Left lung (tissue), 10 donors: ENCODE data around the gene SEPTIN2. TPM values are rescaled to one million over a fixed set of nuclear protein-coding genes. Genes with fewer than 3 reads are reported as not detected.

Experiments
- ATAC-seq: fragments of 200-7000 bp; cut with Tn5 transposase; one replicate; pipeline ENCODE4 v1.9.1; 2020; ENCODE audit warnings: moderate library complexity
- DNase-seq, 4 donors: peaks; one replicate each; pipeline ENCODE4 v3.0.0-alpha.2; 2013 to 2020
- H3K27ac ChIP-seq, 2 donors: fragments of 200-600 bp; sonication (generic) in 1 of 2; one replicate each; pipeline versions ENCODE4 v1.5.0 to v1.8.0; 2020 to 2021
- H3K27me3 ChIP-seq, 2 donors: fragments of 200-600 bp; sonication (generic) in 1 of 2; one replicate each; pipeline versions ENCODE4 v1.5.0 to v1.8.0; 2020 to 2021
- H3K36me3 ChIP-seq, 2 donors: fragments of 200-600 bp; sonication (generic) in 1 of 2; one replicate each; pipeline versions ENCODE4 v1.5.0 to v1.8.0; 2020 to 2021
- H3K4me1 ChIP-seq, 2 donors: fragments of 200-600 bp; one replicate each; pipeline ENCODE4 v1.8.0; 2021
- H3K4me3 ChIP-seq, 2 donors: fragments of 200-600 bp; sonication (generic) in 1 of 2; one replicate each; pipeline versions ENCODE4 v1.5.0 to v1.8.0; 2020 to 2021; ENCODE audit warnings: mild to moderate bottlenecking in 1 of 2
- H3K9me3 ChIP-seq, 2 donors: fragments of 200-600 bp; sonication (generic) in 1 of 2; one replicate each; pipeline versions ENCODE4 v1.5.0 to v1.8.0; 2020 to 2021
- CTCF ChIP-seq, 2 donors: fragments of 200-600 bp; sonication (generic) in 1 of 2; IDR thresholded peaks; one replicate each; pipeline versions ENCODE4 v1.5.0 to v1.8.0; 2021; ENCODE audit warnings: antibody characterized with exemption in 2 of 2
- intact Hi-C, 2 donors: fragments of 100-400 bp; cut with DNase I; formaldehyde crosslinking; loops; one replicate each; pipeline versions ENCODE4 v1.11.2 to v1.14.2; 2022
- polyA plus RNA-seq, 6 donors: library from polyadenylated mRNA; unstranded; fragments of 120-200 nt; gene quantifications; one replicate each; pipeline ENCODE4 v1.2.1, GENCODE V29; 2013; ENCODE audit not compliant: insufficient read length in 6 of 6
- total RNA-seq, 2 donors: library from RNA; stranded (reverse); fragmentation: NEBNext Ultra II Directional; extraction: Animal tissue kit (Norgen Biotek cat#: 25700); gene quantifications; one replicate each; pipeline ENCODE4 v1.2.1, GENCODE V29; 2021
- donor health status: DM: no; HTN: yes; CAD: no.
- donor health status: DM: no; HTN: no; CAD: no.

The SEPTIN2 gene
- total and polyA plus RNA-seq, 8 donors, result 320 to 593 (median 541) TPM

GRCh38 chr2:241302083-241302482 lies 13.6 kb upstream of the SEPTIN2 start:
- Histone ChIP-seq H3K36me3 (no peaks in the 10 kb centered on the region), H3K9me3 (no peaks in the 10 kb centered on the region), H3K4me1 (peaks cover 11 to 20% of the 10 kb centered on the region in 2 donors), H3K27ac (no peak overlapping the region), H3K4me3 (no peak overlapping the region), H3K27me3 (no peaks in the 10 kb centered on the region)
- intact Hi-C loops, result no loop called here
- DNase-seq, result no peak
- no peak for ATAC-seq
- TF ChIP-seq CTCF (IDR thresholded peaks at IDR 0.05), result no peak

- no peaks in the 10 kb centered on the region for H3K27me3 ChIP-seq
- no peak for TF ChIP-seq CTCF (IDR thresholded peaks at IDR 0.05)
- no peaks in the 10 kb centered on the region for H3K36me3 ChIP-seq
- H3K27ac ChIP-seq, result no peak overlapping the region
- H3K4me1 ChIP-seq, result peaks cover 11 to 27% of the 10 kb centered on the region in 2 donors
- intact Hi-C loops, result no loop called here
- DNase-seq (no peak), ATAC-seq (peak; percentile 75)
- no peak overlapping the region for H3K4me3 ChIP-seq
- H3K9me3 ChIP-seq, result no peaks in the 10 kb centered on the region
These were observed 12.7 kb upstream of the SEPTIN2 start for GRCh38 chr2:241302759-241303651.

- intact Hi-C loops, result no loop called here
- no peak overlapping the region for H3K4me3 ChIP-seq
- DNase-seq (no peak), ATAC-seq (no peak)
- H3K27ac ChIP-seq, result no peak overlapping the region
- H3K4me1 ChIP-seq, result peaks cover 11 to 33% of the 10 kb centered on the region in 2 donors
- H3K36me3 ChIP-seq, result no peaks in the 10 kb centered on the region
- no peaks in the 10 kb centered on the region for H3K9me3 ChIP-seq
- no peaks in the 10 kb centered on the region for H3K27me3 ChIP-seq
- TF ChIP-seq CTCF (IDR thresholded peaks at IDR 0.05), result no peak
These were observed 11.6 kb upstream of the SEPTIN2 start for GRCh38 chr2:241304039-241304670.

GRCh38 chr2:241307055-241307454 lies 8.7 kb upstream of the SEPTIN2 start:
- ATAC-seq (peak; percentile 39), DNase-seq (no peak)
- Histone ChIP-seq H3K36me3 (no peaks in the 10 kb centered on the region), H3K9me3 (no peaks in the 10 kb centered on the region), H3K4me1 (peaks cover 11 to 51% of the 10 kb centered on the region in 2 donors), H3K27me3 (no peaks in the 10 kb centered on the region), H3K27ac (no peak overlapping the region), H3K4me3 (no peak overlapping the region)
- no peak for TF ChIP-seq CTCF (IDR thresholded peaks at IDR 0.05)
- intact Hi-C loops, result no loop called here

- H3K27me3 ChIP-seq, result no peaks in the 10 kb centered on the region
- ATAC-seq, result no peak
- no peak overlapping the region for H3K27ac ChIP-seq
- TF ChIP-seq CTCF (IDR thresholded peaks at IDR 0.05), result no peak
- H3K36me3 ChIP-seq, result no peaks in the 10 kb centered on the region
- intact Hi-C loops, result no loop called here
- H3K4me3 ChIP-seq, result no peak overlapping the region
- H3K4me1 ChIP-seq, result peaks cover 7 to 52% of the 10 kb centered on the region in 2 donors
- DNase-seq, result no peak
- H3K9me3 ChIP-seq, result no peaks in the 10 kb centered on the region
These were observed 7.5 kb upstream of the SEPTIN2 start for GRCh38 chr2:241308267-241308666.
